K562 (cell line): ENCODE results near the gene GABBR1. TPM values are rescaled to one million over a fixed set of nuclear protein-coding genes. Genes with fewer than 3 reads are reported as not detected.

Source experiments
- ATAC-seq: fragments of 200-7000 bp; cut with Tn5 transposase; 3 replicates; pipeline ENCODE4 v1.9.1; 2020; ENCODE audit warnings: moderate library complexity
- BruUV-seq: library from RNA; stranded (reverse); fragments of 400-500 nt; replicated peaks from 2 replicates; lab custom pipeline; 2021; lab: Mats Ljungman, UMichigan
- CTCF ChIA-PET: fragments of 300-600 bp; formaldehyde crosslinking; extraction: SDS; loops from one replicate; lab custom pipeline; 2021; ENCODE audit warnings: low intra/inter-chr PET ratio; lab: Yijun Ruan, JAX
- POLR2A ChIA-PET: fragments of 300-600, 350-650 bp; sonication (Branson Sonifier 250); formaldehyde crosslinking; extraction: SDS; loops from one replicate; lab custom pipeline; 2021; ENCODE audit warnings: antibody characterized with exemption, inconsistent platforms; lab: Yijun Ruan, JAX
- DNase-seq, 4 experiments: peaks; one replicate each; pipeline versions ENCODE4 v3.0.0 to v3.0.0-alpha.2; 2011 to 2018; ENCODE audit warnings: low spot score in 3 of 4, mixed read lengths in 3 of 4; ENCODE audit errors: extremely low read depth in 1 of 4
- FAIRE-seq: peaks from 2 replicates; lab custom pipeline; 2011; peaks lifted over from hg19 to GRCh38; lab: Jason Lieb, UNC
- H2AFZ ChIP-seq: 2 replicates; pipeline ENCODE4 v1.6.0; 2011; ENCODE audit warnings: low read depth, low read length, control low read depth, inconsistent platforms
- H3K27ac ChIP-seq: fragments of 200-600 bp; 3 replicates; pipeline ENCODE4 v1.8.0; 2011; ENCODE audit warnings: low read depth, mild to moderate bottlenecking, control low read depth, inconsistent platforms, low read length, moderate library complexity, mixed read lengths; ENCODE audit errors: extremely low read depth
- H3K27me3 ChIP-seq, 2 experiments: fragments of 300-600 bp in 1 of 2; 2 replicates in 1 of 2; 3 replicates in 1 of 2; pipeline versions ENCODE4 v1.6.0 to v1.8.0; 2011; ENCODE audit warnings: inconsistent platforms in 2 of 2, low read length in 2 of 2, mild to moderate bottlenecking in 1 of 2, mixed read lengths in 1 of 2, moderate library complexity in 1 of 2; ENCODE audit not compliant: control insufficient read depth in 2 of 2, insufficient read depth in 2 of 2
- H3K36me3 ChIP-seq: fragments of 300-600 bp; 3 replicates; pipeline ENCODE4 v1.8.0; 2011; ENCODE audit warnings: mild to moderate bottlenecking, low read length, inconsistent platforms; ENCODE audit not compliant: control insufficient read depth, insufficient read depth
- H3K4me1 ChIP-seq, 2 experiments: fragments of 200-600 bp in 1 of 2; replicated peaks in 1 of 2; 2 replicates in 1 of 2; 3 replicates in 1 of 2; pipeline versions ENCODE4 v1.5.1 to v1.8.0; 2011; ENCODE audit warnings: inconsistent platforms in 2 of 2, low read length in 2 of 2, mild to moderate bottlenecking in 1 of 2, mixed read lengths in 1 of 2, moderate library complexity in 1 of 2; ENCODE audit not compliant: control insufficient read depth in 2 of 2, insufficient read depth in 2 of 2
- H3K4me2 ChIP-seq: 2 replicates; pipeline ENCODE4 v1.6.1; 2011; ENCODE audit warnings: low read length, control low read depth, inconsistent platforms, mixed read lengths; ENCODE audit not compliant: insufficient read depth
- H3K4me3 ChIP-seq: fragments of 200-600 bp; sonication (generic), shearing (Covaris generic); 2 replicates; pipeline ENCODE4 v1.5.1; 2016; ENCODE audit warnings: control low read depth, inconsistent platforms
- H3K79me2 ChIP-seq: fragments of 200-600 bp; 3 replicates; pipeline ENCODE4 v1.8.0; 2011; ENCODE audit warnings: low read length, inconsistent platforms; ENCODE audit not compliant: control insufficient read depth, insufficient read depth
- H3K9ac ChIP-seq, 2 experiments: 2 replicates each; pipeline versions ENCODE4 v1.6.0 to v1.6.1; 2011; ENCODE audit warnings: low read depth in 2 of 2, low read length in 2 of 2, control low read depth in 1 of 2, inconsistent platforms in 1 of 2, mild to moderate bottlenecking in 1 of 2, mixed read lengths in 1 of 2; ENCODE audit not compliant: insufficient read depth in 1 of 2
- H3K9me1 ChIP-seq: one replicate; pipeline ENCODE4 v1.6.0; 2011; ENCODE audit warnings: inconsistent platforms, mild to moderate bottlenecking, low read length, moderate library complexity; ENCODE audit not compliant: control insufficient read depth, insufficient read depth
- H3K9me3 ChIP-seq: replicated peaks from 2 replicates; pipeline ENCODE4 v1.5.1; 2011; ENCODE audit warnings: low read depth, low read length, inconsistent platforms; ENCODE audit not compliant: control insufficient read depth, insufficient read depth
- H4K20me1 ChIP-seq: replicated peaks from 2 replicates; pipeline ENCODE4 v1.6.1; 2011; ENCODE audit warnings: low read length, inconsistent platforms, mixed read lengths; ENCODE audit not compliant: control insufficient read depth, insufficient read depth
- ARID2 ChIP-seq: fragments of 450-650 bp; IDR thresholded peaks from 2 replicates; pipeline ENCODE4 v1.6.1; 2017; ENCODE audit warnings: antibody characterized with exemption, mild to moderate bottlenecking
- ATF3 ChIP-seq, 2 experiments: fragments of 450-650 bp in 1 of 2; sonication (generic) in 1 of 2; formaldehyde crosslinking in 1 of 2; IDR thresholded peaks in 1 of 2; conservative IDR thresholded peaks in 1 of 2; 2 replicates each; pipeline versions ENCODE4 v1.6.1 to v1.8.1; 2016 to 2023; ENCODE audit warnings: mild to moderate bottlenecking in 2 of 2, moderate library complexity in 2 of 2, inconsistent platforms in 1 of 2, missing genetic modification reagents in 1 of 2
- CBX1 ChIP-seq: sonication (generic); IDR thresholded peaks from 2 replicates; pipeline ENCODE4 v1.6.1; 2016; ENCODE audit warnings: antibody characterized with exemption, low read depth, mild to moderate bottlenecking
- DDX20 ChIP-seq: fragments of 450-650 bp; IDR thresholded peaks from 2 replicates; pipeline ENCODE4 v1.6.1; 2016; ENCODE audit warnings: missing genetic modification characterization, low read depth, mild to moderate bottlenecking, missing compliant biosample characterization, moderate library complexity
- FOXJ3 ChIP-seq: sonication (generic); formaldehyde crosslinking; IDR thresholded peaks from 2 replicates; pipeline ENCODE4 v1.4.0; 2020; ENCODE audit warnings: mild to moderate bottlenecking, missing genetic modification reagents
- FOXK2 ChIP-seq, 2 experiments: fragments of 450-650 bp; IDR thresholded peaks in 1 of 2; conservative IDR thresholded peaks in 1 of 2; 2 replicates each; pipeline ENCODE4 v1.6.1; 2016; ENCODE audit warnings: low read depth in 2 of 2, mild to moderate bottlenecking in 1 of 2
- GATAD2B ChIP-seq: fragments of 450-650 bp; IDR thresholded peaks from 2 replicates; pipeline ENCODE4 v1.6.1; 2017; ENCODE audit warnings: mild to moderate bottlenecking, borderline replicate concordance
- HIVEP1 ChIP-seq: fragments of 250-450 bp; sonication (Bioruptor Pico); IDR thresholded peaks from 2 replicates; pipeline ENCODE4 v1.4.0; 2020; ENCODE audit warnings: mild to moderate bottlenecking
- HNRNPK ChIP-seq: fragments of 200-400 bp; formaldehyde crosslinking; IDR thresholded peaks from one replicate; pipeline ENCODE4 v1.6.1; 2018; ENCODE audit warnings: mild to moderate bottlenecking, low read depth, low read length; ENCODE audit not compliant: poor library complexity, severe bottlenecking
- MYNN ChIP-seq, 2 experiments: sonication (generic); formaldehyde crosslinking in 1 of 2; IDR thresholded peaks; 2 replicates each; pipeline versions ENCODE4 v1.5.0 to v1.6.1; 2016 to 2020; ENCODE audit warnings: antibody characterized with exemption in 1 of 2, missing genetic modification reagents in 1 of 2
- NR4A1 ChIP-seq, 2 experiments: fragments of 250-450 bp in 1 of 2; fragments of 450-650 bp in 1 of 2; sonication (Bioruptor Pico) in 1 of 2; IDR thresholded peaks; 2 replicates each; pipeline versions ENCODE4 v1.4.0 to v1.6.1; 2016 to 2020; ENCODE audit warnings: mild to moderate bottlenecking in 2 of 2, missing compliant biosample characterization in 1 of 2, missing genetic modification characterization in 1 of 2, moderate library complexity in 1 of 2
- PHF8 ChIP-seq: fragments of 200-600 bp; sonication (generic); IDR thresholded peaks from 2 replicates; pipeline ENCODE4 v1.6.1; 2012; ENCODE audit warnings: mixed run types, mild to moderate bottlenecking, inconsistent platforms, low read length, moderate library complexity, borderline replicate concordance
- POLR2G ChIP-seq: fragments of 200-400 bp; formaldehyde crosslinking; IDR thresholded peaks from 2 replicates; pipeline ENCODE4 v1.6.1; 2017; ENCODE audit warnings: low read depth, mild to moderate bottlenecking, antibody characterized with exemption, low read length, moderate library complexity
- SMARCA4 ChIP-seq: fragments of 450-650 bp; IDR thresholded peaks from 2 replicates; pipeline ENCODE4 v1.6.1; 2016
- ZNF124 ChIP-seq: sonication (generic); formaldehyde crosslinking; IDR thresholded peaks from 2 replicates; pipeline ENCODE4 v1.8.1; 2022; ENCODE audit warnings: missing genetic modification reagents
- ZNF224 ChIP-seq: sonication (generic); formaldehyde crosslinking; IDR thresholded peaks from 2 replicates; pipeline ENCODE4 v1.8.0; 2022; ENCODE audit warnings: mild to moderate bottlenecking, missing genetic modification reagents
- ZNF263 ChIP-seq: sonication (generic); formaldehyde crosslinking; IDR thresholded peaks from 2 replicates; pipeline ENCODE4 v1.8.0; 2022; ENCODE audit warnings: mild to moderate bottlenecking, missing genetic modification reagents, borderline replicate concordance
- WGBS: fragments of 100-300 bp; shearing (Covaris generic); methylation state at CpG from one replicate; pipeline ENCODE4 v1.1.6; 2016; ENCODE audit warnings: low coverage, mixed read lengths; ENCODE audit not compliant: insufficient coverage; ENCODE audit errors: missing lambda C conversion rate; 5-methylcytosine and 5-hydroxymethylcytosine counted together
- in situ Hi-C: fragments of 300-500 bp; cut with MboI; formaldehyde crosslinking; loops from 4 replicates; pipeline ENCODE4 v1.15.0; 2018; ENCODE audit warnings: inconsistent platforms, mixed read lengths
- intact Hi-C: fragments of 100-400 bp; cut with micrococcal nuclease; formaldehyde crosslinking; loops from 2 replicates; pipeline ENCODE4 v1.14.2; 2022
- polyA plus RNA-seq, 8 experiments: library from polyadenylated mRNA; depleted of rRNA in 4 of 8; stranded (reverse) in 5 of 8; unstranded in 3 of 8; fragments of >200 nt; fragmentation: Nextera tagmentation in 2 of 8; fragmentation: Illumina TruSeq in 1 of 8; extraction: Ambion mirVana in 2 of 8; extraction: Trizol in 1 of 8; gene quantifications; 2 replicates each; pipeline versions ENCODE4 v1.2.1 to v1.2.3, GENCODE V29; 2011 to 2014; ENCODE audit warnings: inconsistent platforms in 1 of 8, missing spikeins in 1 of 8
- total RNA-seq, 7 experiments: library from RNA; depleted of rRNA in 6 of 7; stranded (reverse); fragments of >200 nt in 6 of 7; fragmentation: Illumina TruSeq in 2 of 7; extraction: Trizol in 2 of 7; gene quantifications; 2 replicates each; pipeline versions ENCODE4 v1.2.1 to v1.2.3, GENCODE V29; 2011 to 2021; ENCODE audit warnings: low replicate concordance in 1 of 7

GABBR1 gene
- total and polyA plus RNA-seq, 9 of the 15 experiments (the other 6 are each of a cell fraction or from before 2014, with no cell fraction given): 2.2 to 48.3 (median 20.8) TPM

- no peaks in the 10 kb centered on the region for H3K36me3 ChIP-seq
- no peaks in the 10 kb centered on the region for H4K20me1 ChIP-seq
- ATAC-seq (no peak), FAIRE-seq (no peak), DNase-seq (no peak)
- POLR2A ChIA-PET: no interaction called here
- no peak overlapping the region for H2AFZ ChIP-seq
- in situ Hi-C loops (no loop called here), intact Hi-C loops (no loop called here)
- no TSS peak for BruUV-seq
- no peaks in the 10 kb centered on the region for H3K4me1 ChIP-seq
- no peak overlapping the region for H3K4me3 ChIP-seq
- TF ChIP-seq CBX1: no peak
- TF ChIP-seq GATAD2B: no peak
- TF ChIP-seq MYNN (IDR thresholded peaks at IDR 0.05): no peak
- no peak for TF ChIP-seq MYNN (CRISPR knock-in tag; IDR thresholded peaks at IDR 0.05)
- TF ChIP-seq FOXJ3 (CRISPR knock-in tag): no peak
- TF ChIP-seq DDX20 (tag): no peak
- no peak for TF ChIP-seq ZNF224 (CRISPR knock-in tag)
- no peak for TF ChIP-seq POLR2G
- TF ChIP-seq PHF8: no peak
- no peak for TF ChIP-seq HIVEP1 (CRISPR knock-in tag)
- TF ChIP-seq ARID2: no peak
- no peak for TF ChIP-seq ZNF124 (CRISPR knock-in tag)
- no peak for TF ChIP-seq FOXK2 (conservative IDR thresholded peaks at IDR 0.05 in 1 of 2, IDR thresholded peaks at IDR 0.05 in 1 of 2; ENCODE audit: low read depth in 2 of 2)
- no peak for TF ChIP-seq HNRNPK
- TF ChIP-seq ATF3 (IDR thresholded peaks at IDR 0.05): no peak
- TF ChIP-seq ATF3 (CRISPR knock-in tag; conservative IDR thresholded peaks at IDR 0.05): no peak
- no peak for TF ChIP-seq NR4A1 (CRISPR knock-in tag; IDR thresholded peaks at IDR 0.05)
- no peak for TF ChIP-seq NR4A1 (tag; IDR thresholded peaks at IDR 0.05)
- no peak for TF ChIP-seq ZNF263
- no peak for TF ChIP-seq SMARCA4
- CTCF ChIA-PET: no interaction called here
- peaks cover 4 to 16% of the 10 kb centered on the region in 2 experiments; a peak in 3 of 5 replicates for H3K27me3 ChIP-seq
- WGBS: 4% methylated on average over 4 of the region's 4 CpGs
- no peaks in the 10 kb centered on the region for H3K9me1 ChIP-seq
- H3K9me3 ChIP-seq: no peaks in the 10 kb centered on the region
- H3K4me2 ChIP-seq: no peak overlapping the region
- no peak overlapping the region for H3K9ac ChIP-seq
- H3K27ac ChIP-seq: no peak overlapping the region
- no peaks in the 10 kb centered on the region for H3K79me2 ChIP-seq
Observed at GRCh38 chr6:29520232-29520631, 112.8 kb downstream of the GABBR1 start.
